NCI-H1092 (cell line): ENCODE results near the gene FKBP15.
"Not testable (repeated sequence)": the region's sequence is repeated elsewhere in the genome, so short reads cannot be mapped to it uniquely, and the experiment has no call there.

Experiments
- DNase-seq: peaks from one replicate; lab custom pipeline; 2025; lab: John Stamatoyannopoulos, UW

Gene FKBP15

DNA sequence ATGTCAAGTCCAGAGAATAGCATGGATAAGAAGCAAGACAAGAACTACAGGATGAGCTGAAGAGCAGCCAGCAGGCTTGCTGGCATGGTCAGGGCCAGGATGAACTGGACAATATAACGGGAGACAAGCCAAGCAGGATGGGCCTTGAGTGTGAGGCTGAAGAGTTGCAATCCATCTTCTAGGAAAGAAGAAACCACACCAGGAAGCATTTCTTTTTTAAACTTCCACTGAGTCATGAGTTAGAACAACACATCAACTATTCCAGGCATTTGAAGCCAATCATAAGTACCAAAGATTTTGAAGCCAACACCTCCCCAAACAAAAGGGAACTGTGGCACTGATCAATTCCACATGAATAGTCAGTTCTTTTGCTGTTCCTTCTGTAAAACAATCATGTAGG, 43.0 kb downstream of the FKBP15 start:
- no peak for DNase-seq

GRCh38 chr9:113177251-113177650, 43.8 kb downstream of the FKBP15 start:
- DNase-seq = no peak

- no peak for DNase-seq
Measured at GRCh38 chr9:113176803-113177202, 44.3 kb downstream of the FKBP15 start.

GRCh38 chr9:113173341-113173740, 47.7 kb downstream of the FKBP15 start:
- DNase-seq = no peak

GRCh38 chr9:113168809-113169208, 52.3 kb downstream of the FKBP15 start:
- no peak for DNase-seq

GRCh38 chr9:113166039-113166438, 55.0 kb downstream of the FKBP15 start:
- no peak for DNase-seq

DNA sequence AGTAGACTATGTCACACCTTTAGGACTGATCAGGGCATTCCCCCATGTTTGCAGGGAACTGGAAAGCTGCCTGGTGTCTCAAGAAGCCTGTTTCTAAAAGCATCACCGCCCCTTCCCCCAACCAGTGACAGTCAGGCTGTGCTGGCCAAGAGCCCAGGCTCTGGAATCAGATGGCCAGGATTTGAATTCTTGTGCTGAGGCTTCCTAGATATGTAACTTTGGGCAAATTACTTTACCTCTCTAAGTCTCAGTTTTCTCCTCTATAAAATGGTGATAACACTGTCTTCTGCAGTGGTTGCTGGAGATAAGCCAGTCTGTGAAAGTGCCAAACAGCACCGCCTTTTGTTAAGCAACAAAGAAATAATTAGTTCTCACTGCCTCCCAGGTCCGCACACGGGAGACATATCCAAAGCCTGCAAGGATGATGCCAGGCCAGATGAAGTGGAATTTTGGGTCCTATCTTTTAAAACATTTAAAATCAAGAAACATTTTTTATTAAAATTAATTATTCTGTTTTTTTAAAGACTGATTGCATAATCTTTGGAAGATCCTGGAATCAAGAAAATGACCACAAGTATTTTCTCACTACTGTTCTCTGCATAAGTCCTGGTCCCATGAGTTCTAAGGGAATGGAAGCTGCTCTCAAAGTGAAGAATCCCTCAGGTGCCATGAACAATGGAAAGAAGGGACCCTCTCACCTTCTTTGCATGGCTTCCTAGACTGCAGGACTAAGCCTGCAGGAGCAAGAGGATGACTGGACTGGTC, 56.4 kb downstream of the FKBP15 start:
- no peak for DNase-seq

GRCh38 chr9:113163001-113163400, 58.1 kb downstream of the FKBP15 start:
- DNase-seq = no peak

DNA sequence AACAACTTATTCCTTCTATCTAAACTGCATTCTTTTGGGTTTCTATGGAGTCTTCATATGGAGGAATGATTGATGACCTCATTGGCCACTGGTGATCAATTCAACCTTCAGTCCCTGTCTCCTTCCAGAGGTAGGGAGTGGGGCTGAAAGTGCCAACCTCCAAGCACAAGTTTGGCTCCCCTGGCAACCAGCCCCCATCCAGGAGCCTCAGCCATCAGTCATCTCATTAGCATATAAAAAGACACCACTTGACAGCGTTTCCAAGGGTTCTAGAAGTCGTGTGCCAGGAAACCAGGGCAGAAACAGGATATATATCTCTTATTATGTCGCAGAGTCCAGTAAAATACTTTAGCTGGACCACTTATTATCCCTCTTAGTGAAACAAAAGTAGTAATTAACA, 60.5 kb downstream of the FKBP15 start:
- DNase-seq = no peak

DNA sequence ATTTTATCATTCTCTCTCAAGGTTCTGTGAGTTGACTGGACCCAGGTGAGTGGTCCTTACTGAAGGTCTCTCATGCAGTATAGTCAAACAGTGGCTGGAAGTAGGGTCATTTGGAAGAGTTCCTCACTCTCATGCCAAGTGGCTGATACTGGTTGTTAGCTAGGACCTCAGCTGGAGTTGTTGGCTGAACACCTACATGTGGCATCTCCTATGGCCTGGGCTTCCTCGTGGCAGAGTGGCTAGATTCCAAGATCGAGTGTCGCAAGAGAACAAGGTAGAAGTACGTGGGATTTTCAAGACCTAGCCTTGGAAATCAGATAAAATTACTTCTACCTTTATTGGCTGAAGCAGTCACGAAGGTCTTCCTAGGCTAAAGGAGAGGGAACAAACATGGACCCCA, 62.6 kb downstream of the FKBP15 start:
- DNase-seq = no peak

- no peak for DNase-seq
Measured at GRCh38 chr9:113156880-113157279, 64.2 kb downstream of the FKBP15 start.

DNA sequence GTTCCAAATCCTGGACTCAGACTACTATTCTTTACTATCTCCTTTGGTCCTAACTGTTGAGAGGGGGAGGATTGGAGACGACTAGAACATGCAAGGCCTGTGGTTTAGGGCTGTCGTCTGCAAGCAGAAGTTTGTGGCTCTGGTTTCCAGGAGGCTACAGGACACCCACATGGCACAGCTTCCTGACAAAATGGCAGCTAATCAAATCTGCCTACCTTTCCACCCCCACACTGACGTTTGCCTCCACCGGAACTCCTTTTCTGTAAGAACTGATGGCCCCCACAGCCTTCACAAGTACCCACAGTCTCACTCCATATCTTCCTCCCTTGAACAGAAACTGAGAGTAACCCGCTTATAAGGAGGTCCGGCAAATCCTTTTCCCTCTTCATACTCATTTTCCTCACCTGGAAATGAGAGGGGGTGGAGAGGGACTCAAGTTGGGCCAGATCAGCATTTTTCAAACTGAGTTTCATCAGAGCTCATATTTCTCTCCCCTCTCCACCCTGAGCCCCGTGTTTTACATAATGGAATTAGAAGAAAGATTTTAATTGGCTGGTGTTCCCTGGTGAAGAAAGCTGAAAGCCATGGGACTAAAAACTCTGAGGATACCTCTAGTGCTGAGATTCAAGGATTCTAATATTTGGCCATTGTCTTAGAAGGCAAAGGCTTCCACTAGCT, 65.0 kb downstream of the FKBP15 start:
- no peak for DNase-seq

DNA sequence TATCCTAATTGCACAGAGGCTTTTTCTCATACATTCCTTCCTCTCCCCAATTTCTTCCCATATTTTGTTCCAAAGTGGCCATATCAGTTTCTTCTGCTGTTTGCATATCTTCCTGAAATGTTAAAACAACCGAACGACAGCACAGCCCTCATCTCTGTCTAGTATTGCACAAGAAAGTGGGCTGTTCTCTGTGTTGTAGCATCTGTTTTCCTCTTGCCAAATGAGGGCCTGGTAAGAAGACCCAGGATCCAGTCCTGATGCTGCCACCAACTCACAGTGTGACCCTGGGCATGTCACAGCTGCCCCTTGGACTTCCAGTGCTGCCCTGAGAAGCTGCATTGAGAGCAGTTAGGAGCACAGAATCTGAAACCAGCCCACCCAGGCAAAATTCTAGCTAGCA, 66.1 kb downstream of the FKBP15 start:
- no peak for DNase-seq

- DNase-seq = no peak
Measured at GRCh38 chr9:113154471-113154870, 66.6 kb downstream of the FKBP15 start.

DNA sequence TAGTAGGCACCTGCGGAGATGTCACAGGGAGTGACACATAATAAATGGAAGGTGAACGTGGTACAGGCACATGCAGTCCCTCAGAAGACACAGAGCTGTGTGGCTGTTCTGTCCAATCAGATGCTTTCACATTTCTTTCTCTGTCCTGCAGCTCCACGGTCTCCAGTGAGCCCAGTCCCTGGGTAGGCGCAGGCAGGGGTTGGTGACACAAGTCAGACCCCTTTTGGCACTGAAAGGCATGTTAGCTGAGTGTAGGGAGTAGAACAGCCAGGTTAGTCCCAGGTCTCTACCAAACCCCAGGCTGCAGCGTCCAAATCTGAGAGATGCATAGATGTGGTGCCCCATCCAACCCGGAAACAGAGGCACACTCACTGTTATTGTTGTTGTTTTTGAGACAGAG, 67.5 kb downstream of the FKBP15 start:
- DNase-seq = no peak

- no peak for DNase-seq
Measured at GRCh38 chr9:113152699-113153098, 68.4 kb downstream of the FKBP15 start.

DNA sequence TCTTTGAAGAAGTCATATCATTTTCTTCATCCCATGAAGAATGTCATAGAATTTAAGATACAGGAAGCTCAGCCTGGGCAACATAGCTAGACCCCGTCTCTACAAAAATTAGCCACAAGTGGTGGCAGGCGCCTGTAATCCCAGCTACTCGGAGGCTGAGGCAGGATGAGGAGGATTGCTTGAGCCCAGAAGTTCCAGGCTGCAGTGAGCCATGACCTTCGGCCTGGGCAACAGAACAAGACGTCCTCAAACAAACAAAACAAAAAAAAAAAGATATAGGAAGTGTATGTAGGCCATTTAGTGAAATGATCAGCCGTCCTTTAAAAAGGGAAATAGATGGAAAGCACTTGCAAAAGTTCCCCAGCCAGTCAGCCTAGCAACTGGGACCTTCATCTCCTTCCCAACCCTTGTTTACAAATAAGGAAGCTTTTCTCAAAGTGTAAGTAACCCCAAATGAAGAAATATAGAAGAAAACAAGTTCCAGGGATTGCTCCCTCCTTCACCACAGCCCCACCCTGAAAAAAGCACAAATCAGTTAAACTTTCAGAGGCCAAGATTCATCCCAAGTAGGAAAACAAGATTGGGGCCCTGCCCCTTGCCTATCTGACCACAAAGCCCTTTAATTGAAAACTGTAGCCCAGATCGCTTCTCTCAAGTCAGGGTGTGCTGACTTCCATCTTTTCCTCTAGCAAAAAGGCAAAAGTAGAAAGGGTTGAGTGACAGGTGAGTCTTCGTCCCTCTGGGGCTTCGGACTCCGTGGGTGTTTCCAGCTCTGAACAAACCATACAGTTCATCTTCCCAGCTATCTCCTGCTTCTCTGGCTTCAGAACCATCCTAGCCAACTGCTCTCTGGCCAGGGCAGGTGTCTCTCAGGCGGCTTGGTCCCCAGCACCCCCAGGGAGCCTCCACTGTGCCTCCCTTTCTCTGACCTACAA, 69.1 kb downstream of the FKBP15 start:
- DNase-seq = no peak

- DNase-seq = peak; percentile 82
Measured at GRCh38 chr9:113150670-113151611, 70.1 kb downstream of the FKBP15 start, which contains the start of gene SLC31A2. SLC31A2 (plus strand) TSS chr9:113151007; CDS start chr9:113151075, 68 bp downstream.

GRCh38 chr9:113149561-113149960, 71.5 kb downstream of the FKBP15 start:
- not testable (repeated sequence) for DNase-seq

DNA sequence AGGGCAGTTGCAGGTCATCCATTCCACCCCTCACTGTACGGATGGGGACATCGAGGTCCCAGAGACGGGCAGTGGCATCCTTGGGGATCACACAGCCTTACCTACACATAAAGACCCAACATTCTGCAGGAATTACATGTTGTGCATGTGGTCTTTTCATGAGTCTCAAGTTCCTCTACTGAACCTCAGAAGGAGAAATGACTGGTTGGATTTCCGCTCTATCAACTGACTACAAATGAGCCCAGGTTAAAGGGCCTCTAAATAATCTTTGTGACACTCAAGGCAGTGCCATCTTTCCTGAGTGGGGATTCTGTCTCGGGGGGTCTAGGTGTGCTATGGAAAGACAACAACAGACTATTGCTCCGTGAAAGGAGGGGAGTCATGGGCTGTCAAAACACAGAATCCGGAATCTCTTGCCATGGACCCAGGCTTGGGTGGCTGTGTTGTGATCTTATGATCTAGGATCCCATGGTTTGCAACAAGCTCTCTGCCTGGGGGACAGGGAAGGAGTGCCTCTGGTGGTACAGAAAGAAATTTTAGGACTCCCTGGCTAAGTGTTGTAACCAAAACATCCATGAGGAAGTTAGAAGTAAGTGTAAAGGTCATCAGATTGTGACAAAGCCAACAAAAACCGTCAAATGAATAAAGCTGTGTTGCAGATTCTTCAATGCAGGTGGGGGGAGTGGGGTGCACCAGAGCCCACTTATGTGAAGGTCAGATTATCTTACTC, 72.1 kb downstream of the FKBP15 start:
- DNase-seq = no peak

DNA sequence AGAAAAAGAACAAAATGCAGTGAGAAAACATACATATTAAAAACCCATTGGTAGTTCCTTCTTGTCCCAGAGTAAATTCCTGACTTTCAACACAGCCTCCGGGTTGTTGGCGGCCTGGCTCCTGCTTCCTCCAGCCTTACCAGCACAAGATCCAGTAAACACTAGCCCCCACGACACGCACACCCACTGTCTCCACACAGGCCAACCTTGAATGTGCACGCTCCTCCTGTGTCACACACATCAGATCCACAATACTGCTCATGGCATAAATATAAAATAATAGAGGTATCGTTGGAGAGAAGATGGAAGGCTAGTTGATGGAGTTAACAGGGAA, 72.7 kb downstream of the FKBP15 start:
- no peak for DNase-seq
